ENCODE data around the gene OR2S2.

OR2S2 gene

DNA sequence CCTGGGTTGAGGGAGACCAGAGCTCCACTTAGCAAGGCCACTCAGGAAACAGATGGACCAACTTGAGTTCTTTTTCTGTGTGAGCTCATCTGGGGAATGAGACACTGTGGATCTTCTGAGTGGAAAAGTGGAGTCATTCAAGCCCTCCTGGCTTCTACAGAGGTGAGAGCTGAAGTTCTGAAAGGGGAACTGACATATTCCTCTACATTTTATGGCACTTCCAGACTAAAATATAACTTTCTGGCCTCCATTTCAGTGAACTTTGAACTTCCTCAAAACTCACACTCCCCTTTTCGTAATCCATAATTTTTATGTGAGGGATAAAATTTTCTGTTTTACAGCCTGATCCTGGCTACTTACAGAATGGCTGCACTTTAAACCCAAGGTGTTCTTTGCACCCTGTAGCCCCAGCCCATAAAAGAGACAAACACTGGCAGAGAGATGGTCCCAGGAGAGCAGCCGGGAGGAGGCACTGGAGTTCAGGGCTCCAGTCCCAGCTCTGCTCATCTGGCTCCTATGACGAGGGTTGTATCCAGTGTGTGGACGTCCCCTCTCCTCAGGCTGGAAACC is 37.8 kb downstream of the OR2S2 start:
- Histone ChIP-seq H3K4me2 (ENCODE audit: low read depth, low read length, poor library complexity, severe bottlenecking) (no peak overlapping the region), H3K4me3 (ENCODE audit: low read length, poor library complexity, severe bottlenecking) (no peak overlapping the region), H3K9me3 (ENCODE audit: insufficient read depth, low read depth, low read length) (no peaks in the 10 kb centered on the region), H3K9me2 (replicated peaks; ENCODE audit: low read depth, low read length) (no peaks in the 10 kb centered on the region), H3K4me1 (ENCODE audit: insufficient read depth, low read length, poor library complexity, severe bottlenecking) (peaks cover 15% of the 10 kb centered on the region), H3K27me3 (ENCODE audit: insufficient read depth, low read length, poor library complexity, severe bottlenecking) (no peaks in the 10 kb centered on the region), H3F3A (ENCODE audit: low read depth) (no peaks in the 10 kb centered on the region), H2AFZ (ENCODE audit: low read length) (peak overlapping the region; percentile 84), H3K79me2 (ENCODE audit: insufficient read depth, low read length) (no peaks in the 10 kb centered on the region), H4K20me1 (ENCODE audit: insufficient read depth, low read length, poor library complexity, severe bottlenecking) (no peaks in the 10 kb centered on the region), H3K36me3 (ENCODE audit: insufficient read depth, low read length) (no peaks in the 10 kb centered on the region), H3K9ac (ENCODE audit: low read depth, low read length, poor library complexity, severe bottlenecking) (no peak overlapping the region)
- TF ChIP-seq, protein P1, sequence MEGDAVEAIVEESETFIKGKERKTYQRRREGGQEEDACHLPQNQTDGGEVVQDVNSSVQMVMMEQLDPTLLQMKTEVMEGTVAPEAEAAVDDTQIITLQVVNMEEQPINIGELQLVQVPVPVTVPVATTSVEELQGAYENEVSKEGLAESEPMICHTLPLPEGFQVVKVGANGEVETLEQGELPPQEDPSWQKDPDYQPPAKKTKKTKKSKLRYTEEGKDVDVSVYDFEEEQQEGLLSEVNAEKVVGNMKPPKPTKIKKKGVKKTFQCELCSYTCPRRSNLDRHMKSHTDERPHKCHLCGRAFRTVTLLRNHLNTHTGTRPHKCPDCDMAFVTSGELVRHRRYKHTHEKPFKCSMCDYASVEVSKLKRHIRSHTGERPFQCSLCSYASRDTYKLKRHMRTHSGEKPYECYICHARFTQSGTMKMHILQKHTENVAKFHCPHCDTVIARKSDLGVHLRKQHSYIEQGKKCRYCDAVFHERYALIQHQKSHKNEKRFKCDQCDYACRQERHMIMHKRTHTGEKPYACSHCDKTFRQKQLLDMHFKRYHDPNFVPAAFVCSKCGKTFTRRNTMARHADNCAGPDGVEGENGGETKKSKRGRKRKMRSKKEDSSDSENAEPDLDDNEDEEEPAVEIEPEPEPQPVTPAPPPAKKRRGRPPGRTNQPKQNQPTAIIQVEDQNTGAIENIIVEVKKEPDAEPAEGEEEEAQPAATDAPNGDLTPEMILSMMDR (conservative IDR thresholded peaks at IDR 0.05; ENCODE audit: low read length), result no peak
- TF ChIP-seq EZH2phosphoT487 (IDR thresholded peaks at IDR 0.05; ENCODE audit: borderline replicate concordance), result no peak

DNA sequence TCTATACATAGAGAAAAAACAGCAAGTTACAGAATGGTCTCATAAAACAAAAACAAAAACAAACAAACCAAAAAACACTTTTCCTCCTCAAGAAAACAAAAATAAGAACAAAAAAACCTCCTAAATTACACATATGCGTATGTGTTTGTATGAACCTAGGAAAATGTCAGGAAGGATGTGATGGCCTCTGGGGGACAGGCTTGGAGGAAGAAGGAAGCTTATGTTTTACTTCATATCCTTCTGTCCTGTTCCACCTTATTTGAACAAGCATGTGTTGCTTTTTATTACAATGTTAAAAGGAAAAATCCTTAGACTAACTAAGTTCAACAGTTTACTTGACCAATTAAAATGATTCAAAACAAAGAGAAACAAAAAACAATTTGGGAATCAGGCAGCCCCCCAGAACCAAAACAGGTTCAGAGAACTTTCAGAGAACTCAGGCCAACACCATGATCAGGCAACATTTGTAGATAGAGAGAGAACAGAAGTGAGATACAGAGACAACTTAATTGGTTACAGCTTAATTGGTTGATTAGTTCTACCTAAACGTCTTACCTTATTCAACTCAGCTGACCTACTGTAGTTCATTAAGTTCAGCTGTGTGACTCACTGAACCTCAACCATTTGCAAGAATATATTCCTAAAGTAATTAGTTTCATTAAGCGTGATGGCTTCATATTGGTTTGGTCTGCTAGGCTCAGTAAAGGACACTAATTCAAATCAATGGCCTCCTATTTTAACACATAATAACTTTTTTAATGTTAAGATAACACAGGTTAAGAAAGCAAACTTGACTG is 38.5 kb downstream of the OR2S2 start:
- no peak for TF ChIP-seq EZH2phosphoT487 (IDR thresholded peaks at IDR 0.05; ENCODE audit: borderline replicate concordance)
- TF ChIP-seq, protein P1 (conservative IDR thresholded peaks at IDR 0.05; ENCODE audit: low read length), result no peak
- Histone ChIP-seq H3K79me2 (ENCODE audit: insufficient read depth, low read length) (no peaks in the 10 kb centered on the region), H3K27me3 (ENCODE audit: insufficient read depth, low read length, poor library complexity, severe bottlenecking) (no peaks in the 10 kb centered on the region), H3K4me2 (ENCODE audit: low read depth, low read length, poor library complexity, severe bottlenecking) (no peak overlapping the region), H3F3A (ENCODE audit: low read depth) (no peaks in the 10 kb centered on the region), H4K20me1 (ENCODE audit: insufficient read depth, low read length, poor library complexity, severe bottlenecking) (no peaks in the 10 kb centered on the region), H3K4me3 (ENCODE audit: low read length, poor library complexity, severe bottlenecking) (no peak overlapping the region), H3K9ac (ENCODE audit: low read depth, low read length, poor library complexity, severe bottlenecking) (no peak overlapping the region), H3K9me3 (ENCODE audit: insufficient read depth, low read depth, low read length) (no peaks in the 10 kb centered on the region), H2AFZ (ENCODE audit: low read length) (peak overlapping the region; percentile 84), H3K4me1 (ENCODE audit: insufficient read depth, low read length, poor library complexity, severe bottlenecking) (peaks cover 15% of the 10 kb centered on the region), H3K36me3 (ENCODE audit: insufficient read depth, low read length) (no peaks in the 10 kb centered on the region), H3K9me2 (replicated peaks; ENCODE audit: low read depth, low read length) (no peaks in the 10 kb centered on the region)

DNA sequence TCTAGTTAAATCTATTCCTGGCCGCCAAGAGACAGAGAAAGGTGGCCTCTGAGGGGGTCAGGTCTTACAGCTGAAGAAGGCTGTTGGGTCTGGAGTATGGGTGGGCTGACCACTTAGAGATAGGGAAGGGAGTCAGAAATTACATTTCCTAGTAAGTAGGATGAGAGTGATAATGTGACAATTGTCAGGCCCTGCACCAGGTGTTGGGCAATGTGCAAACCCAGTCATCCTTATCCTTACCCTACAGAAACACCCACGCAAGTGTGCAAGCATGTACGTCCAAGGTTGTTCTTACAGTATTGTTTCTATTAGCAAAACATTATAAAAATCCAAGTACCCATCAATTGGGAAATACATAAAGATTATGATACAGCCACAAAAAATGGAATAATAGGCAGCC is 39.2 kb downstream of the OR2S2 start:
- no peaks in the 10 kb centered on the region for H3K9me2 ChIP-seq (replicated peaks; ENCODE audit: low read depth, low read length)
- H3F3A ChIP-seq (ENCODE audit: low read depth), result no peaks in the 10 kb centered on the region
- H3K4me3 ChIP-seq (ENCODE audit: low read length, poor library complexity, severe bottlenecking), result no peak overlapping the region
- H3K79me2 ChIP-seq (ENCODE audit: insufficient read depth, low read length), result no peaks in the 10 kb centered on the region
- H3K9ac ChIP-seq (ENCODE audit: low read depth, low read length, poor library complexity, severe bottlenecking), result no peak overlapping the region
- H2AFZ ChIP-seq (ENCODE audit: low read length), result peak overlapping the region; percentile 84
- no peaks in the 10 kb centered on the region for H4K20me1 ChIP-seq (ENCODE audit: insufficient read depth, low read length, poor library complexity, severe bottlenecking)
- no peak overlapping the region for H3K4me2 ChIP-seq (ENCODE audit: low read depth, low read length, poor library complexity, severe bottlenecking)
- H3K4me1 ChIP-seq (ENCODE audit: insufficient read depth, low read length, poor library complexity, severe bottlenecking), result peaks cover 15% of the 10 kb centered on the region
- TF ChIP-seq, protein P1 (conservative IDR thresholded peaks at IDR 0.05; ENCODE audit: low read length), result no peak
- TF ChIP-seq EZH2phosphoT487 (IDR thresholded peaks at IDR 0.05; ENCODE audit: borderline replicate concordance), result no peak
- H3K27me3 ChIP-seq (ENCODE audit: insufficient read depth, low read length, poor library complexity, severe bottlenecking), result no peaks in the 10 kb centered on the region
- no peaks in the 10 kb centered on the region for H3K36me3 ChIP-seq (ENCODE audit: insufficient read depth, low read length)
- H3K9me3 ChIP-seq (ENCODE audit: insufficient read depth, low read depth, low read length), result no peaks in the 10 kb centered on the region
